Measurements from ENCODE around the gene UGT2B11.
"Not testable (repeated sequence)": the region's sequence is repeated elsewhere in the genome, so short reads cannot be mapped to it uniquely, and the experiment has no call there.

The UGT2B11 gene

DNA sequence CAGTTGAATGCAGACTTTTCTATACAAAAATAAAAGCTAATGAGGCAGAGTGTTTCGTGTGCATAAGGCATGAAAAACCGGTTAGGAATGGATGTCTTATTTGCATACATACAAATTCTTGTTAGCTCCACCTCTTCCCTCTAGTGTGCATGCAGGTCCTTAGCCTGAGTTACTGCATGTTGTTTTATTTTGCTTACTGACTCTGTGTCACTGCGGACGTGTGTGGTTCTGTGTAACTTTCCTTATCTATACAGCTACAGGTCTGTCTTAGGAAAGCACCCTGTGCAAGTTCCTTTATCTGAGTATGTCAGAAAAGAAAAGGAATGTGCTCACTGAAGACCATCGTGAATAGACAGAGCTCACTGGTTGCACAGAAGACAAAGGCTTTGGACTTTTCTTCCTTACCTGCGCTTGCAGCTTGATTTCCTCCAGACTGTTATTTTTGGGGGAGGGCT, 35.8 kb downstream of the UGT2B11 start:
- H3K27ac ChIP-seq; H3K79me2 ChIP-seq (ENCODE audit: insufficient read depth, low read depth); H3K36me3 ChIP-seq (ENCODE audit: insufficient read depth); H3K4me2 ChIP-seq; H3K9ac ChIP-seq; H2AFZ ChIP-seq (ENCODE audit: low read depth); H3K4me3 ChIP-seq (IDR thresholded peaks at IDR 0.05; ENCODE audit: insufficient read depth, low read depth, low read length); H3K4me1 ChIP-seq (ENCODE audit: low read depth, poor library complexity, severe bottlenecking); H4K20me1 ChIP-seq (ENCODE audit: insufficient read depth); H3K27me3 ChIP-seq (ENCODE audit: insufficient read depth, low read depth): not testable (repeated sequence)

DNA sequence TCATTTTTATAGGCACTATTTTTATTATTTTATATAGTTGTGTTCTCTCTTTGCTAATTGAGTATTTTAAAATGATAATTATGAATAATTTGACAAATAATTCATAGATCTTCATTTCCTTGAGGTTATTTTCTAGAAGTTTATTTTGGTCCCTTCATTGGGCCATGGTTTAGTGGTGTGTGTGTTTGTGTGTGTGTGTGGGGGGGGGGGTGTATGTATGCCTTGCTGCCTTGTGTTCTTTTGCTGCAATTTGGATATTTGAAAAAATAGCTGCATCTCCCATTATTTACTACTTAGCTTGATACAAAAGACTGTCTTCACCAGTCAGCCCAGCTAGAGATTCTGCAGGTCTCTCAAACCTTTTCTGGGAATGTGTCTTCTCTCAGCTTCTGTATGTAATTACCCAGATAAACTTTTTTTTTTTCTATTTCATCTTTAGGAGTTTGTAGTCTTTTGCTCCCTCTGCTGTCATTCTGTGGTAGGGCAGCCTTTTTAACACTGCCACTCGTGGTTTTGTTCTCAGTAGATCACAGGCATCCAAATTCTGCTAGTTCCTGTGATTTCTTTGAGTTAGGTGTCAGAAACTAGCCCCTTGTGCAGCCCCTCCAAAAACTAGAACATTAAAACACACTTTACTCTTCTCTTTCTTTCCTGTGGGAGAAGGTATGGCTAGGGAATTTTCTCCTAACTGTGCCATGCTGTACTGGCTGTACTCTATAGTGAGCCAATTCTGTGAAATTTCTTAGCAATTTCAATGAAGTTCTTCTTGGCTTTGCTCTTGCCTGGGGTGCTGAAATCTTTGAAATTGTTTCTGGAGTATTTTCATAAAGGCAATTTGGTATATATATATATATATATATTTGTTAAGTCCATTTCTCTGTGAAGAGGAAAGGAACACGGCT, 44.1 kb downstream of the UGT2B11 start:
- not testable (repeated sequence) for H3K27ac ChIP-seq; H3K4me1 ChIP-seq (ENCODE audit: low read depth, poor library complexity, severe bottlenecking); H4K20me1 ChIP-seq (ENCODE audit: insufficient read depth); H3K27me3 ChIP-seq (ENCODE audit: insufficient read depth, low read depth); H3K36me3 ChIP-seq (ENCODE audit: insufficient read depth); H3K79me2 ChIP-seq (ENCODE audit: insufficient read depth, low read depth); H3K4me3 ChIP-seq (IDR thresholded peaks at IDR 0.05; ENCODE audit: insufficient read depth, low read depth, low read length); H3K4me2 ChIP-seq; H3K9ac ChIP-seq
- peak overlapping the region; percentile 47; the same call in 1 of the 2 replicates for H2AFZ ChIP-seq (ENCODE audit: low read depth)
- TF ChIP-seq CTCF (conservative IDR thresholded peaks at IDR 0.05; ENCODE audit: low read depth, low read length) = peak; percentile 63

DNA sequence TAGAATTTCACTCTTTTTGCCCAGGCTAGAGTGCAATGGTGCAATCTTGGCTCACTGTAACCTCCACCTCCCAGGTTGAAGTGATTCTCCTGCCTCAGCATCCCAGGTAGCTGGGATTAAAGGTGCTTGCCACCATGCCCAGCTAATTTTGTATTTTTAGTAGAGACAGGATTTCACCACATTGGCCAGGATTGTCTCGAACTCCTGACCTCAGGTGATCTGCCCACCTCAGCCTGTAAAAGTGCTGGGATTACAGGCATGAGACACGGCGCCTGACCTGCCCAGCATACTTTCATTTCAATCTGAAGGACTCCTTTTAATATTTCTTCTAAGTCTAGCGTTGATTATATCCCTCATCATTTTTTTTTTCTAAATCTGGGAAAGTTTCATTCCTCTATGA, 45.4 kb downstream of the UGT2B11 start:
- H3K79me2 ChIP-seq (ENCODE audit: insufficient read depth, low read depth); H3K9ac ChIP-seq; H2AFZ ChIP-seq (ENCODE audit: low read depth); H3K27ac ChIP-seq; H4K20me1 ChIP-seq (ENCODE audit: insufficient read depth); H3K36me3 ChIP-seq (ENCODE audit: insufficient read depth); H3K27me3 ChIP-seq (ENCODE audit: insufficient read depth, low read depth); H3K4me1 ChIP-seq (ENCODE audit: low read depth, poor library complexity, severe bottlenecking); H3K4me3 ChIP-seq (IDR thresholded peaks at IDR 0.05; ENCODE audit: insufficient read depth, low read depth, low read length); H3K4me2 ChIP-seq: not testable (repeated sequence)

DNA sequence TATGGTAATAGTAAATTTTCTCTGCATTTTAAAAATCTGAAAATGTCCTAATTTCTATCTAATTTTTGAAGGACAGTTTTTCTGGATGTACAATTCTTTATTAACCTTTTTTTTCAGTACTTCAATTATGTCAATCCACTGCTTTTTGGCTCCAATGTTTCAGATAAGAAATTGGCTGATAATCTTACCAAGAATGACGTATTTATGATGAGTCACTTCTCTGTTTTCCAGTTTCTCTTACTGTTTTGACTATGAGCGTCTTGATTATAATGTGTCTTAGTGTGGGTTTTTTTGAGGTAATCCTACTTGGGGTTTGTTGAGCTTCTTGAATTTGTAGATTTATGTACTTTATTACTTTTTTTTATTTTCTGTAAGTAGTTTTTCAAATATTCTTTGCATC, 47.2 kb downstream of the UGT2B11 start:
- TF ChIP-seq CTCF (conservative IDR thresholded peaks at IDR 0.05; ENCODE audit: low read depth, low read length) = no peak
- Histone ChIP-seq H3K36me3 (ENCODE audit: insufficient read depth) (no peaks in the 10 kb centered on the region), H4K20me1 (ENCODE audit: insufficient read depth) (no peaks in the 10 kb centered on the region), H3K79me2 (ENCODE audit: insufficient read depth, low read depth) (no peaks in the 10 kb centered on the region), H3K9ac (no peak overlapping the region), H3K4me1 (ENCODE audit: low read depth, poor library complexity, severe bottlenecking) (no peaks in the 10 kb centered on the region), H3K4me2 (no peak overlapping the region), H3K4me3 (IDR thresholded peaks at IDR 0.05; ENCODE audit: insufficient read depth, low read depth, low read length) (no peak overlapping the region), H2AFZ (ENCODE audit: low read depth) (no peak overlapping the region), H3K27me3 (ENCODE audit: insufficient read depth, low read depth) (no peaks in the 10 kb centered on the region), H3K27ac (no peak overlapping the region)

DNA sequence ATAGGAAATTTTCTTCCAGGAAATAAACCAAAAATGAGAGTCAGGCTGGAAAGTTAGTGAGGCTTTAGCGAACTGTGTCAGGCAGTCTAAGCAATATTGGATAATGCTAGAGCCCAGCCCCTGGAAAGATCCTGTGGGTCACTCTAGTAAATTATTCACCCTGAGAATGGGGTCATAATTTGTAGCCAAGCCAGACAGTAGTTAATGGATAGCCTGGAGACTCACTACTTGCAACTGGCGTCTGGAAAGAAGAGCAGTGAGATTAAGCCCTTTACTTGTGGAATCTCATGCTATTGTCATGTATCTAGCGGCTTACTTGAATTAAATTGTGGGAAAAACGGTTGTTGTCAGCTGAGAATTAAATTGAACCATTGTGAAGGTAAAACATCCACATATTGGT, 48.2 kb downstream of the UGT2B11 start:
- not testable (repeated sequence) for H3K36me3 ChIP-seq (ENCODE audit: insufficient read depth); H3K4me1 ChIP-seq (ENCODE audit: low read depth, poor library complexity, severe bottlenecking); H3K4me2 ChIP-seq; H3K9ac ChIP-seq; H2AFZ ChIP-seq (ENCODE audit: low read depth); H3K27ac ChIP-seq; H3K79me2 ChIP-seq (ENCODE audit: insufficient read depth, low read depth); H3K4me3 ChIP-seq (IDR thresholded peaks at IDR 0.05; ENCODE audit: insufficient read depth, low read depth, low read length); H3K27me3 ChIP-seq (ENCODE audit: insufficient read depth, low read depth); H4K20me1 ChIP-seq (ENCODE audit: insufficient read depth)

DNA sequence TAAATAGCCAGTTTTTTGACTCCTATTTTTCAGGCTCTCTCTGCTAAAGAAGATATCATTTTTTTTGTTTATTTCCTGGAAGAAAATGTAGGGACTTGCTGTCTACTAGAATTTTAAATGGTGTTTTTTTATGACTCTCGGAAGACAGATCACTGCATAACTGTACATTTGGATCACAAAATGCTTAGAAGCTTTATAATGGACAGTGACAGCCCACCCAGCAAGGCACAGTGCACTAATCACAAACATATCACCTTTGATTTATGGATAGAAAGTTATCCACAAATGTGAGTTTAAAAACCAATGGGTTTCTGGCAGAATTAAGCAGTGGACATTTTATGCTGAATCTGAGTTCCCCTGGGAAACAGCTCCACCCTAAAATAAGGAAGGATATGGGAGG, 48.8 kb downstream of the UGT2B11 start:
- not testable (repeated sequence) for H3K27ac ChIP-seq; H3K4me1 ChIP-seq (ENCODE audit: low read depth, poor library complexity, severe bottlenecking); H3K9ac ChIP-seq; H3K36me3 ChIP-seq (ENCODE audit: insufficient read depth); H3K4me3 ChIP-seq (IDR thresholded peaks at IDR 0.05; ENCODE audit: insufficient read depth, low read depth, low read length); H3K4me2 ChIP-seq; H3K79me2 ChIP-seq (ENCODE audit: insufficient read depth, low read depth); H4K20me1 ChIP-seq (ENCODE audit: insufficient read depth); H3K27me3 ChIP-seq (ENCODE audit: insufficient read depth, low read depth); H2AFZ ChIP-seq (ENCODE audit: low read depth)
